ENCODE measurements around the gene MFSD6.

- TF ChIP-seq MXI1 (conservative IDR thresholded peaks at IDR 0.05; ENCODE audit: poor library complexity, severe bottlenecking) (no peak), CTCF (IDR thresholded peaks at IDR 0.05; ENCODE audit: poor library complexity, severe bottlenecking) (no peak), REST (IDR thresholded peaks at IDR 0.05; ENCODE audit: borderline replicate concordance) (no peak), EZH2 (IDR thresholded peaks at IDR 0.05; ENCODE audit: borderline replicate concordance, insufficient read depth, low read length, poor library complexity, severe bottlenecking) (no peak), SMC3 (conservative IDR thresholded peaks at IDR 0.05; ENCODE audit: poor library complexity) (no peak), RAD21 (conservative IDR thresholded peaks at IDR 0.05) (no peak), EP300 (conservative IDR thresholded peaks at IDR 0.05; ENCODE audit: poor library complexity, severe bottlenecking) (no peak), POLR2AphosphoS5 (IDR thresholded peaks at IDR 0.05) (no peak)
Measured at GRCh38 chr2:190405995-190406394, 2.2 kb upstream of the MFSD6 start.

All from neural cell (in vitro differentiated cells).